Right lobe of liver (tissue), 4 donors: ENCODE results near the gene CCDC174.

Source experiments
- POLR2A ChIP-seq: fragments of 450-650 bp; IDR thresholded peaks from one replicate; pipeline ENCODE4 v1.6.1; 2017; ENCODE audit warnings: antibody characterized with exemption, mild to moderate bottlenecking
- TF ChIP-seq, protein P1 (sequence below), 4 donors: fragments of 200-600 bp in 3 of 4; fragments of 450-650 bp in 1 of 4; IDR thresholded peaks; one replicate each; pipeline versions ENCODE4 v1.5.1 to v1.8.0; 2016 to 2022; ENCODE audit warnings: antibody characterized with exemption in 4 of 4, mild to moderate bottlenecking in 2 of 4
- donor health status: DM: no; HTN: no; CAD: no.
- donor health status: DM: no; HTN: no; CAD: no.
- donor health status: DM: no; HTN: yes; CAD: no.

DNA sequence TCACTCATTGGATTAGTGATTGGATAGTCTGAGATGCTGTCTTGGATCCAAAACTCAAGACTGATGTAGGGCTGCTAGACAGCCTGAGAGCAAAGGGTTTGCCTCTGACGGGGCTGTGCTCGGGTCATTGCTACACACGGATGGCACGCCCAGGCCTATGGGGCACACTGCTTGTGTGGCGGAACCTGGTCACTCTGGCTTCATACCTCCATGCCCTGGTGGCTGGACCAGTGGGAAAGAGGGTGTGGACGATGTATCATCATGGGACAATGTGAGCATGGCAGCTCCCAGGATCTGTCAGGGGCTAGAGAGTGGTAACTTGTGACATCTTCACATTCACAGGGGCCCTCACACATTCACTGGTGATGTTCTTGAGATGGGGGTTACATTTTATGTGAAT is 18.1 kb upstream of the CCDC174 start:
- TF ChIP-seq, protein P1, sequence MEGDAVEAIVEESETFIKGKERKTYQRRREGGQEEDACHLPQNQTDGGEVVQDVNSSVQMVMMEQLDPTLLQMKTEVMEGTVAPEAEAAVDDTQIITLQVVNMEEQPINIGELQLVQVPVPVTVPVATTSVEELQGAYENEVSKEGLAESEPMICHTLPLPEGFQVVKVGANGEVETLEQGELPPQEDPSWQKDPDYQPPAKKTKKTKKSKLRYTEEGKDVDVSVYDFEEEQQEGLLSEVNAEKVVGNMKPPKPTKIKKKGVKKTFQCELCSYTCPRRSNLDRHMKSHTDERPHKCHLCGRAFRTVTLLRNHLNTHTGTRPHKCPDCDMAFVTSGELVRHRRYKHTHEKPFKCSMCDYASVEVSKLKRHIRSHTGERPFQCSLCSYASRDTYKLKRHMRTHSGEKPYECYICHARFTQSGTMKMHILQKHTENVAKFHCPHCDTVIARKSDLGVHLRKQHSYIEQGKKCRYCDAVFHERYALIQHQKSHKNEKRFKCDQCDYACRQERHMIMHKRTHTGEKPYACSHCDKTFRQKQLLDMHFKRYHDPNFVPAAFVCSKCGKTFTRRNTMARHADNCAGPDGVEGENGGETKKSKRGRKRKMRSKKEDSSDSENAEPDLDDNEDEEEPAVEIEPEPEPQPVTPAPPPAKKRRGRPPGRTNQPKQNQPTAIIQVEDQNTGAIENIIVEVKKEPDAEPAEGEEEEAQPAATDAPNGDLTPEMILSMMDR (IDR thresholded peaks at IDR 0.05): no peak
- no peak for TF ChIP-seq POLR2A
